GM19438 (cell line): Measurements from ENCODE around the gene CD7.

Experiments
- ATAC-seq: cut with Tn5 transposase; IDR thresholded peaks from one replicate; pipeline ENCODE4 v1.9.1; 2021; ENCODE audit warnings: low read depth; ENCODE audit not compliant: unreplicated experiment

The CD7 gene

GRCh38 chr17:82329683-82330321 is 12.4 kb upstream of the CD7 start:
- ATAC-seq = no peak

- ATAC-seq = no peak
Observed at GRCh38 chr17:82328994-82329507, 11.6 kb upstream of the CD7 start.

- no peak for ATAC-seq
Observed at GRCh38 chr17:82328141-82328993, 11.0 kb upstream of the CD7 start.

- ATAC-seq = no peak
Observed at GRCh38 chr17:82327757-82328140, 10.3 kb upstream of the CD7 start.

- ATAC-seq = no peak
Observed at GRCh38 chr17:82327289-82327688, 9.9 kb upstream of the CD7 start.

GRCh38 chr17:82325286-82326180 is 8.1 kb upstream of the CD7 start:
- ATAC-seq = no peak

- no peak for ATAC-seq
Observed at GRCh38 chr17:82324566-82325285, 7.3 kb upstream of the CD7 start.

GRCh38 chr17:82323514-82324234 is 6.3 kb upstream of the CD7 start:
- ATAC-seq = no peak

- ATAC-seq = no peak
Observed at GRCh38 chr17:82322526-82323453, 5.4 kb upstream of the CD7 start.

GRCh38 chr17:82321947-82322466 is 4.6 kb upstream of the CD7 start:
- ATAC-seq = no peak

- ATAC-seq = no peak
Observed at GRCh38 chr17:82320956-82321927, 3.8 kb upstream of the CD7 start.

GRCh38 chr17:82320140-82320840 is 2.9 kb upstream of the CD7 start:
- no peak for ATAC-seq

GRCh38 chr17:82319619-82320062 is 2.2 kb upstream of the CD7 start:
- no peak for ATAC-seq

GRCh38 chr17:82318772-82319606 is 1.6 kb upstream of the CD7 start:
- no peak for ATAC-seq

- ATAC-seq = no peak
Observed at GRCh38 chr17:82318169-82318498, 726 bp upstream of the CD7 start.
